ENCODE results near the gene MSH3. TPM values are rescaled to one million over a fixed set of nuclear protein-coding genes. Genes with fewer than 3 reads are reported as not detected.
A peak's percentile ranks its signal among the peaks of the same experiment; 100 is the strongest.

MSH3 gene
- total RNA-seq, 1 experiment from 2014 or later, result 17.4 TPM

- in situ Hi-C loops (cut with HindIII; ENCODE audit: low pct_unique_long_range_greater_than_20kb, low sequenced_read_pairs), result no loop called here
- DNase-seq (ENCODE audit: low read depth, low spot score), result no peak
Measured at GRCh38 chr5:80697100-80697499, 42.6 kb downstream of the MSH3 start.

- no peak for DNase-seq (ENCODE audit: low read depth, low spot score)
- in situ Hi-C loops (cut with HindIII; ENCODE audit: low pct_unique_long_range_greater_than_20kb, low sequenced_read_pairs), result no loop called here
Measured at GRCh38 chr5:80698369-80698768, 43.9 kb downstream of the MSH3 start.

- in situ Hi-C loops (cut with HindIII; ENCODE audit: low pct_unique_long_range_greater_than_20kb, low sequenced_read_pairs), result no loop called here
- no peak for DNase-seq (ENCODE audit: low read depth, low spot score)
Measured at GRCh38 chr5:80701597-80701996, 47.1 kb downstream of the MSH3 start.

- no peak for DNase-seq (ENCODE audit: low read depth, low spot score)
- in situ Hi-C loops (cut with HindIII; ENCODE audit: low pct_unique_long_range_greater_than_20kb, low sequenced_read_pairs), result no loop called here
Measured at GRCh38 chr5:80703291-80703690, 48.8 kb downstream of the MSH3 start.

- no peak for DNase-seq (ENCODE audit: low read depth, low spot score)
- in situ Hi-C loops (cut with HindIII; ENCODE audit: low pct_unique_long_range_greater_than_20kb, low sequenced_read_pairs), result no loop called here
Measured at GRCh38 chr5:80703747-80704146, 49.3 kb downstream of the MSH3 start.

GRCh38 chr5:80704221-80704620 lies 49.8 kb downstream of the MSH3 start:
- no peak for DNase-seq (ENCODE audit: low read depth, low spot score)
- in situ Hi-C loops (cut with HindIII; ENCODE audit: low pct_unique_long_range_greater_than_20kb, low sequenced_read_pairs), result no loop called here

GRCh38 chr5:80705216-80705769 lies 50.8 kb downstream of the MSH3 start:
- DNase-seq (ENCODE audit: low read depth, low spot score), result no peak
- in situ Hi-C loops (cut with HindIII; ENCODE audit: low pct_unique_long_range_greater_than_20kb, low sequenced_read_pairs), result no loop called here

- in situ Hi-C loops (cut with HindIII; ENCODE audit: low pct_unique_long_range_greater_than_20kb, low sequenced_read_pairs), result no loop called here
Measured at GRCh38 chr5:80705801-80706200, 51.3 kb downstream of the MSH3 start.

GRCh38 chr5:80706835-80707447 lies 52.5 kb downstream of the MSH3 start:
- in situ Hi-C loops (cut with HindIII; ENCODE audit: low pct_unique_long_range_greater_than_20kb, low sequenced_read_pairs), result no loop called here

More at GRCh38 chr5:80705801-80706200, 51.3 kb downstream of the MSH3 start:
- no peak for DNase-seq (ENCODE audit: low read depth, low spot score)

GRCh38 chr5:80707645-80708044 lies 53.2 kb downstream of the MSH3 start:
- in situ Hi-C loops (cut with HindIII; ENCODE audit: low pct_unique_long_range_greater_than_20kb, low sequenced_read_pairs), result no loop called here
- DNase-seq (ENCODE audit: low read depth, low spot score), result no peak

More at GRCh38 chr5:80706835-80707447, 52.5 kb downstream of the MSH3 start:
- DNase-seq (ENCODE audit: low read depth, low spot score), result no peak

GRCh38 chr5:80711216-80711615 lies 56.8 kb downstream of the MSH3 start:
- DNase-seq (ENCODE audit: low read depth, low spot score), result no peak
- in situ Hi-C loops (cut with HindIII; ENCODE audit: low pct_unique_long_range_greater_than_20kb, low sequenced_read_pairs), result no loop called here

GRCh38 chr5:80711938-80712337 lies 57.5 kb downstream of the MSH3 start:
- DNase-seq (ENCODE audit: low read depth, low spot score), result peak; percentile 73
- in situ Hi-C loops (cut with HindIII; ENCODE audit: low pct_unique_long_range_greater_than_20kb, low sequenced_read_pairs), result no loop called here

GRCh38 chr5:80712919-80713318 lies 58.5 kb downstream of the MSH3 start:
- peak; percentile 87 for DNase-seq (ENCODE audit: low read depth, low spot score)
- in situ Hi-C loops (cut with HindIII; ENCODE audit: low pct_unique_long_range_greater_than_20kb, low sequenced_read_pairs), result no loop called here

GRCh38 chr5:80713631-80714030 lies 59.2 kb downstream of the MSH3 start:
- in situ Hi-C loops (cut with HindIII; ENCODE audit: low pct_unique_long_range_greater_than_20kb, low sequenced_read_pairs), result no loop called here
- no peak for DNase-seq (ENCODE audit: low read depth, low spot score)

GRCh38 chr5:80714570-80715298 lies 60.3 kb downstream of the MSH3 start:
- in situ Hi-C loops (cut with HindIII; ENCODE audit: low pct_unique_long_range_greater_than_20kb, low sequenced_read_pairs), result no loop called here
- no peak for DNase-seq (ENCODE audit: low read depth, low spot score)

- in situ Hi-C loops (cut with HindIII; ENCODE audit: low pct_unique_long_range_greater_than_20kb, low sequenced_read_pairs), result no loop called here
Measured at GRCh38 chr5:80715887-80716286, 61.4 kb downstream of the MSH3 start.

GRCh38 chr5:80720181-80720580 lies 65.7 kb downstream of the MSH3 start:
- in situ Hi-C loops (cut with HindIII; ENCODE audit: low pct_unique_long_range_greater_than_20kb, low sequenced_read_pairs), result no loop called here
- no peak for DNase-seq (ENCODE audit: low read depth, low spot score)

More at GRCh38 chr5:80715887-80716286, 61.4 kb downstream of the MSH3 start:
- DNase-seq (ENCODE audit: low read depth, low spot score), result no peak

GRCh38 chr5:80722916-80723315 lies 68.5 kb downstream of the MSH3 start:
- DNase-seq (ENCODE audit: low read depth, low spot score), result no peak
- in situ Hi-C loops (cut with HindIII; ENCODE audit: low pct_unique_long_range_greater_than_20kb, low sequenced_read_pairs), result no loop called here

- no peak for DNase-seq (ENCODE audit: low read depth, low spot score)
- in situ Hi-C loops (cut with HindIII; ENCODE audit: low pct_unique_long_range_greater_than_20kb, low sequenced_read_pairs), result no loop called here
Measured at GRCh38 chr5:80725446-80725845, 71.0 kb downstream of the MSH3 start.
